Astrocyte of the cerebellum (primary cell): ENCODE data around the gene NDEL1.
A peak's percentile ranks its signal among the peaks of the same experiment; 100 is the strongest.

Experiments used
- DNase-seq: peaks from one replicate; pipeline ENCODE4 v3.0.0-alpha.2; 2011; ENCODE audit warnings: low read depth
- H3K4me3 ChIP-seq: 2 replicates; pipeline ENCODE4 v1.5.1; 2011; ENCODE audit warnings: mild to moderate bottlenecking, low read depth, low read length, moderate library complexity
- in situ Hi-C: cut with HindIII; loops from 2 replicates; pipeline ENCODE4 v1.10.0; 2017; ENCODE audit warnings: low sequenced_read_pairs
- TF ChIP-seq, protein P1 (sequence below): IDR thresholded peaks from 2 replicates; pipeline ENCODE4 v1.5.1; 2012; ENCODE audit warnings: low read length, low read depth, moderate library complexity, mild to moderate bottlenecking; ENCODE audit errors: missing control alignments

The NDEL1 gene

DNA sequence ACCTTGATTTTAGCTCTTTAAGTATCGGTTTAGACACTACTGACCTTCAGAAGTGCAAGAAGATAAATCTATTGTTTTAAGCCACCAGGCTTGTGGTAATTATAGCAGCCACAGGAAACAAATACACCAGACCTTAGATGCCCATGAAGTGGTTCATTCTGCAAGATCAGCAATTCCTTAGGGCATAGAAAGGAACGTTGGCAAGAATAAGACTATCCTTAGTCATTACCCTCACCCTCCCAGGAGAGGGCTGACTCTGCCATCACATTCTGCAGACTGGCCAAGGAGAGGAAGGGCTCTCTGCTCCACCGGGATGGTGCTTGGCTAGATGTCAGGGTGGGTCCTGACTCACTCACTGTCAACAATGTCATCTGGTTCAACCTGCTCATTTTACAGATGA, 14.1 kb upstream of the NDEL1 start:
- TF ChIP-seq, protein P1, sequence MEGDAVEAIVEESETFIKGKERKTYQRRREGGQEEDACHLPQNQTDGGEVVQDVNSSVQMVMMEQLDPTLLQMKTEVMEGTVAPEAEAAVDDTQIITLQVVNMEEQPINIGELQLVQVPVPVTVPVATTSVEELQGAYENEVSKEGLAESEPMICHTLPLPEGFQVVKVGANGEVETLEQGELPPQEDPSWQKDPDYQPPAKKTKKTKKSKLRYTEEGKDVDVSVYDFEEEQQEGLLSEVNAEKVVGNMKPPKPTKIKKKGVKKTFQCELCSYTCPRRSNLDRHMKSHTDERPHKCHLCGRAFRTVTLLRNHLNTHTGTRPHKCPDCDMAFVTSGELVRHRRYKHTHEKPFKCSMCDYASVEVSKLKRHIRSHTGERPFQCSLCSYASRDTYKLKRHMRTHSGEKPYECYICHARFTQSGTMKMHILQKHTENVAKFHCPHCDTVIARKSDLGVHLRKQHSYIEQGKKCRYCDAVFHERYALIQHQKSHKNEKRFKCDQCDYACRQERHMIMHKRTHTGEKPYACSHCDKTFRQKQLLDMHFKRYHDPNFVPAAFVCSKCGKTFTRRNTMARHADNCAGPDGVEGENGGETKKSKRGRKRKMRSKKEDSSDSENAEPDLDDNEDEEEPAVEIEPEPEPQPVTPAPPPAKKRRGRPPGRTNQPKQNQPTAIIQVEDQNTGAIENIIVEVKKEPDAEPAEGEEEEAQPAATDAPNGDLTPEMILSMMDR = no peak
- no peak overlapping the region for H3K4me3 ChIP-seq
- in situ Hi-C loops = loop anchor here (25.0 kb wide), 1 partner anchor 341 kb away; the partner anchor contains the start of gene SPDYE4
- DNase-seq = no peak

DNA sequence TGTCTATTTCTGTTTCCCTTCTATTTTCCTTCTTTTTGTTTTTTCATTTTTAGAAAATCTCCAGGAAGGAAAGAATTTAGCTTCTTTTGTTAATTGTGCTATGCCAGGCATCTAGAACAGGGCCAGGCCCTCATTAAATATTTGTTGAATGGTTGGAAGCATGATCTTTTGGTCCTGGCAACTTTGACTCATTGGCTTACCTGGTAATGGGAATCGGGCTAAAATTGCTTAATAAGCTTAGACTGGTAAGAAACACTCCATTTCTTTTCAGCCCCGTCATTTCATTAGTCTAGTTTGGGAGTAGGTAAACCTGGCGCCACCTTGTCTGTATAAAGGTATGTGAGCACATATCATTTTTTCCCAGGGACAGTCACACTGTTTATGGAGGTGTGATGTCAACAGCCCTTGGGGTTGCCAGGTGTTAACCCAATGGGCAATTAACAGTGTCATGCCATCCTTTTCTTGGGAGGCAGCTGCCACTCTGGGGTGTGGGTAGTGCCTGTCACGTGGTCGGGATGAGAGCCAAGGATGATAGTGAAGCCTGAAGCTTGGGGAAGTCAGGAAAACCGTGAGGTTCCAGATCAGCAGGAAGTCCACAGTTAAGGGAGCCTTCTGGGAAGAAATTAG, 9.5 kb upstream of the NDEL1 start:
- H3K4me3 ChIP-seq = no peak overlapping the region
- DNase-seq = no peak
- TF ChIP-seq, protein P1 = no peak
- in situ Hi-C loops = no loop called here

DNA sequence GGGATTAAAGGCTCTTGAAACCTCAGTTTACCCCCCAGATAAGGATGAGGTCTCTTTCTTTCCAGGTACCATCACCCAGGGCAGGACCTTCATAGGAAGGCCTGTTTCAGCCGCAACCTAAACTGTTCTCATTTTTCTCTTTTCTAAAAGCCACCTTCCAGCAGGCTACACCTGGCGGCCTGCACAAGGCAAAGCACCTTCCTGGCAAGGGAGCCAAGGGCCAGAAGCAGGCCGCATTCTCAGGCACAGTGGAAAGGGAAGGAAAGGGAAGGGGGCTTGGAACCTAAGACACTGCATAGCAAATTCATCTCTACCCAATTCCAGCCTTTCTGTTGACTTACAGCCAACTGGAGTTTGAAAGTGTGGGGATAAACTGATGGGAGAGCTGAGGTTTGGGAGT, 8.9 kb upstream of the NDEL1 start:
- H3K4me3 ChIP-seq = no peak overlapping the region
- in situ Hi-C loops = no loop called here
- no peak for DNase-seq
- TF ChIP-seq, protein P1 = no peak

DNA sequence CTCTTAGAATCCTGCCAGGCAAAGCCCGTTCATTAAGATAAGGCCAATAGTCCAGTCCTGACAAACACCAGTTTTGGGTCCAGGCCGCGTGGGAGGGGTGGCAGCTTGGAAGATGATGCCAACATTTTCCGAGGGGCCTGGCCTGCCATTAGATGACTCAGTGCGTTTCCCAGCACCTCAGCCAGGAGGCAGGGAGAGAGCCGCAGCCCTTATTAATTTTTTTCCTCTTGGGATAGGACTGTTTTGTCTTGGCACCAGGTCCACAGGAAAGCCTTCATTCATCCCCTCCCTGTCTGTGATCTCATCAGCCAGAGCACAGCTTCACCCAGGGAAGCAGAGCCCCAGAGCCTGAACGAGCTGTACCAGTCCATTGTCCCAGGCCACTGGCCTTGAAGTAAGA, 4.7 kb upstream of the NDEL1 start:
- in situ Hi-C loops = no loop called here
- no peak overlapping the region for H3K4me3 ChIP-seq
- TF ChIP-seq, protein P1 = no peak
- DNase-seq = peak; percentile 26

DNA sequence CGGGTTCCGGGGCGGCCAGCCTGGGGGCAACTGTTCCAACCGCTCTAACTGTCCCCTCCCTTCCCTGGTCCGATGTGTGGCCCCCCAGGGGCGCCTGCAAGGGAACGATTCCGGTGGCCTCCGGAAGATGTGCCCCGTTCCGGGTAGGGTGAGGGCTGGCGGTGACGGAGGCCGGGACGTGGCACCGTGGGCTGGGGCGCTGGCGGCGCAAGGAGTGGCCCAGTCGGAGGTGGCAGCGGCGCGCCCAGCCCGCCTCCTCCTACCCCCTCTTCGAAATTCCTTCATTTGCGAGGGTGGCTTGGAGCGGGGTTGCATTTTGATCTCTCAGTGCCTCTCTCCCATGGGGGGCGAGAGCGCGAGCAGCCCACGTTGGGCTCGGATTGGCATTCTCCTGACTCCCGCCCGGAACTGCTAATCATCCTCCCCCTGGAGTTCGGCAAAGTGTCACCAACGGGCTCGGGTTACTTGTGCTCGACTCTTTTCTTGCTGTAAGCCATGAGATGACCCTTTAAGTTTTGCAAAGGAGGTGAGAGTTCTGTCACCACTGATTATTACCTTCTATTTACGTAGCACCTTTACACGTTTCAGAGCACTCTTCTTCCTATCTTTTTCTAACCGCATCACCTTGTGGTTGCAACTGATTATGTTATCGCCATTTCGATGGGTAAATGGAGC, 622 bp downstream of the NDEL1 start:
- TF ChIP-seq, protein P1 = no peak
- in situ Hi-C loops = no loop called here
- no peak for DNase-seq
- peak overlapping the region; percentile 97 for H3K4me3 ChIP-seq

DNA sequence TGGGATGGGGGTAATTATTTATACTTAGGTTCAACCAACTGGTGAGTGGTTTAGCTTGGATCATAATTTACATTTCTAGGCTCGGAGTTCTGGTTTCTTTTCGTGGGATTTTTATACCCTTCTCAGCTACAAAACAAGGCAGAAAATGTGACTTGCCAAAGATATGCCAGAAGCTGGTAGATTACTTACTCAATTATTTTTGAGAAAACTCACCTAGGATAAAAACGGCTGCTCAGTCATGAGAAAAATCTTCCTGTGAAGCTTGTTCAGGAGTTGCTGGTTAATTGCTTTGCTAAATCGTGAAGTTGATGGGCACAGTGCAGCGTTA, 1.1 kb downstream of the NDEL1 start:
- no peak for DNase-seq
- TF ChIP-seq, protein P1 = no peak
- peak overlapping the region; percentile 97 for H3K4me3 ChIP-seq
- in situ Hi-C loops = no loop called here
